Colonic mucosa (tissue), 4 donors: ENCODE data around the gene B4GALNT3. TPM values are rescaled to one million over a fixed set of nuclear protein-coding genes. Genes with fewer than 3 reads are reported as not detected.

Source experiments
- DNase-seq: peaks from one replicate; pipeline ENCODE4 v3.0.0-alpha.2; 2020
- H3K27ac ChIP-seq: fragments of 200-600 bp; one replicate; pipeline ENCODE4 v1.8.0; 2021
- H3K27me3 ChIP-seq: fragments of 200-600 bp; one replicate; pipeline ENCODE4 v1.8.0; 2021
- H3K36me3 ChIP-seq: fragments of 200-600 bp; one replicate; pipeline ENCODE4 v1.8.0; 2021
- H3K4me1 ChIP-seq: fragments of 200-600 bp; one replicate; pipeline ENCODE4 v1.8.0; 2021; ENCODE audit warnings: mild to moderate bottlenecking
- H3K4me3 ChIP-seq: fragments of 200-600 bp; one replicate; pipeline ENCODE4 v1.8.0; 2021
- H3K9ac ChIP-seq, 2 donors: one replicate each; pipeline ENCODE4 v1.7.0; 2013; ENCODE audit warnings: control low read depth in 2 of 2, low read depth in 2 of 2, low read length in 2 of 2
- H3K9me3 ChIP-seq: fragments of 200-600 bp; one replicate; pipeline ENCODE4 v1.8.0; 2021
- intact Hi-C: fragments of 100-400 bp; cut with DNase I; formaldehyde crosslinking; loops from one replicate; pipeline ENCODE4 v1.14.1; 2022
- total RNA-seq, 2 donors: library from RNA; stranded (reverse); fragmentation: NEBNext Ultra II Directional in 1 of 2; extraction: Animal tissue kit (Norgen Biotek cat#: 25700) in 1 of 2; gene quantifications; one replicate each; pipeline ENCODE4 v1.2.1, GENCODE V29; 2021
- TF ChIP-seq, protein P1 (sequence below): fragments of 200-600 bp; IDR thresholded peaks from one replicate; pipeline ENCODE4 v1.8.0; 2022; ENCODE audit warnings: antibody characterized with exemption, mild to moderate bottlenecking
- donor health status: healthy.
- donor health status: DM: no; HTN: no; CAD: no.
- donor health status: DM: no; HTN: no; CAD: no.

The B4GALNT3 gene
- total RNA-seq, 2 donors from 2014 or later, result 73.7 to 84.0 TPM

DNA sequence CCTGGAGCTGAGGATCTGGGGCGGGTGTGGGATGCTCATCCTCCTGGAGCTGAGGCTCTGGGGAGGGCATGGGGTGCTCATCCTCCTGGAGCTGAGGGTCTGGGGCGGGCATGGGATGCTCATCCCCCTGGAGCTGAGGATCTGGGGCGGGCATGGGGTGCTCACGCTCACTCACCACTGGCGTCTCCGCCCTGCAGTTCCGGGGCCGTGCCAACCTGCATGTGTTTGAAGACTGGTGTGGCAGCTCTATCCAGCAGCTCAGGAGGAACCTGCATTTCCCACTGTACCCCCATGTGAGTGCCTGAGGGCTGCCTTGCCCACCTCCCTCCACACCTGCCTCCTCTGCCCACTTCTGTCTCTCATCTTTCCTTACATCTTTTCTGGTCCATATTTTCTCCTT is 84.4 kb downstream of the B4GALNT3 start:
- intact Hi-C loops, result no loop called here
- TF ChIP-seq, protein P1, sequence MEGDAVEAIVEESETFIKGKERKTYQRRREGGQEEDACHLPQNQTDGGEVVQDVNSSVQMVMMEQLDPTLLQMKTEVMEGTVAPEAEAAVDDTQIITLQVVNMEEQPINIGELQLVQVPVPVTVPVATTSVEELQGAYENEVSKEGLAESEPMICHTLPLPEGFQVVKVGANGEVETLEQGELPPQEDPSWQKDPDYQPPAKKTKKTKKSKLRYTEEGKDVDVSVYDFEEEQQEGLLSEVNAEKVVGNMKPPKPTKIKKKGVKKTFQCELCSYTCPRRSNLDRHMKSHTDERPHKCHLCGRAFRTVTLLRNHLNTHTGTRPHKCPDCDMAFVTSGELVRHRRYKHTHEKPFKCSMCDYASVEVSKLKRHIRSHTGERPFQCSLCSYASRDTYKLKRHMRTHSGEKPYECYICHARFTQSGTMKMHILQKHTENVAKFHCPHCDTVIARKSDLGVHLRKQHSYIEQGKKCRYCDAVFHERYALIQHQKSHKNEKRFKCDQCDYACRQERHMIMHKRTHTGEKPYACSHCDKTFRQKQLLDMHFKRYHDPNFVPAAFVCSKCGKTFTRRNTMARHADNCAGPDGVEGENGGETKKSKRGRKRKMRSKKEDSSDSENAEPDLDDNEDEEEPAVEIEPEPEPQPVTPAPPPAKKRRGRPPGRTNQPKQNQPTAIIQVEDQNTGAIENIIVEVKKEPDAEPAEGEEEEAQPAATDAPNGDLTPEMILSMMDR, result no peak
- H3K27ac ChIP-seq, result no peak overlapping the region
- H3K9me3 ChIP-seq, result no peaks in the 10 kb centered on the region
- H3K9ac ChIP-seq, result no peak overlapping the region
- H3K4me1 ChIP-seq, result peaks cover 7% of the 10 kb centered on the region
- no peak overlapping the region for H3K4me3 ChIP-seq
- H3K27me3 ChIP-seq, result no peaks in the 10 kb centered on the region
- DNase-seq, result no peak
- no peaks in the 10 kb centered on the region for H3K36me3 ChIP-seq

DNA sequence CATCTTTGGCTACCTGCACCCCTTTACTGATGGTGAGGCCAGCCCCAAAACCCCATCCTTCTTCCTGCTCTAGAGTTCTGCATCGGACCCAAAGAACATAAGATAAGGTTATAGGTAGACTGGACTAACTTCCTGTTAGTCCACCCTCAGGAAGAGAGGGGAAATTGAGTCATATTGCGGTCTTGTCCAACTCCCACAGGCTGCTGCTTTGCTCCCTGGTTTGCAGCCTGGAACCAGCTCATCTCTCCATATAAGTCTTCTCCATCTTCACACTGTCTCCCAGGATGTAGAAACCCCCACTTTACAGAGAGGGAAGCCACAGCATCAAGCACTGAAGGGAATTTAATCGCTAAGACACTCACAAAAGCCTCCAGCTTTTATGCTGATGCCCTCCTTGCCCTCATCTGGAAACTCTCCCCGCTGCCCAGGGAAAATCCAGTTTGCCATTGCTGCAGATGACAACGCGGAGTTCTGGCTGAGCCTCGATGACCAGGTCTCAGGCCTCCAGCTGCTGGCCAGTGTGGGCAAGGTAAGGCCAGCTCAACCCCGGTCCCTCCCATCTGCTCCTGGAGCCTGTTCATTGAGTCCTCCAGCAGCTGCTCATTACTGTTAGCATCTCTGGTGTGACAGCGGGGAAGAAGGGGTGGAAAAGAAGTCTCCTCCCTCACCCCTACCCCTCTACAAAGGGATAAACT is 85.3 kb downstream of the B4GALNT3 start:
- intact Hi-C loops, result loop anchor here (5.0 kb wide), 1 partner anchor 93 kb away; no protein-coding TSS in a partner anchor
- Histone ChIP-seq H3K27ac (no peak overlapping the region), H3K9me3 (no peaks in the 10 kb centered on the region), H3K9ac (no peak overlapping the region), H3K4me3 (no peak overlapping the region), H3K4me1 (peaks cover 4% of the 10 kb centered on the region), H3K36me3 (no peaks in the 10 kb centered on the region), H3K27me3 (no peaks in the 10 kb centered on the region)
- TF ChIP-seq, protein P1, result no peak
- DNase-seq, result no peak

DNA sequence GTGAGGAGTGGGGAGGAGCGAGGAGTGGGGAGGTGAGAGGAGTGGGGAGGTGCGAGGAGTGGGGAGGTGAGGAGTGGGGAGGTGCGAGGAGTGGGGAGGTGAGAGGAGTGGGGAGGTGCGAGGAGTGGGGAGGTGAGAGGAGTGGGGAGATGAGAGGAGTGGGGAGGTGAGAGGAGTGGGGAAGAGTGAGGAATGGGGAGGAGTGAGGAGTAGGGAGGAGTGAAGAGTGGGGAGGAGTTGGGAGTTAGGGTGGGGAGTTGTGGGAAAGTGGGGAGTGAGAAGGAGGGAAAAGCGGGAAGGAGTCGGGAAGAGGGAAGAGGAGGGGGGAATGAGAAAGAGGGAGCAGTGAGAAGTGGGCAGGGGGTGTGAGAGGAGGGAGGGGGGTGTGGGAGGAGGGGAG is 86.1 kb downstream of the B4GALNT3 start:
- Histone ChIP-seq H3K4me1 (peaks cover 4% of the 10 kb centered on the region), H3K27ac (no peak overlapping the region), H3K9me3 (no peaks in the 10 kb centered on the region), H3K4me3 (no peak overlapping the region), H3K27me3 (no peaks in the 10 kb centered on the region), H3K36me3 (no peaks in the 10 kb centered on the region), H3K9ac (no peak overlapping the region)
- TF ChIP-seq, protein P1, result no peak
- intact Hi-C loops, result loop anchor here (5.0 kb wide), 1 partner anchor 94 kb away; no protein-coding TSS in a partner anchor
- no peak for DNase-seq

DNA sequence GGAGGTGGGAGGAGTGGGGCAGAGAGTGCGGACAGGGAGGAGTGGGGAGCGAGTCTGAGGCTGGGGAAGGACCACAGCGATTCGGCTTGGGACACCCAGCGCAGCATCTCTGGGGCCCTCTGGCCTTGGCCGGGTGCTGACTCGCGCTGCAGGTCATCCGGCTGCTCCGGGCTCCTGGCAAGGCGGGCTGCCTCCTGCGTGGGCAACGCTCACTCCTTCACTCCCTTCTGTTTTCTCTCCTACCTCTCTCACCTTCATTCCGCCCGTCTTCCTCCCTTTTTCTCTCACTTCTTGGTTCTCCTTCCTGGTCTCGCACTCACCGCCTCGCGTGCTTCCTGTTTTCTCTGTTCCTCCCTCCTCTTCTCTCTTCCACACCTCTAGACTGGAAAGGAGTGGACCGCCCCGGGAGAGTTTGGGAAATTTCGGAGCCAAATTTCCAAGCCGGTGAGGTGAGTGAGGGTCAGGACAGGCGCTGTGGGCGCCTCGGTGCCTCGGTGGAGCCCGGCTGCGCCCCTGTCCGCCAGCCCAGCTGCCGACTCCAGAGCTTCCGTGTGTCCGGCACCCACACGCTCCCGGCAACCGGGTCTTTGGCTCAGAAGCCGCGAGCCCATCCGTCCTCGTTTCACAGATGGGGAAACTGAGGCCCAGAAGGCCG is 86.7 kb downstream of the B4GALNT3 start:
- no peak overlapping the region for H3K4me3 ChIP-seq
- TF ChIP-seq, protein P1, result no peak
- peaks cover under 1% of the 10 kb centered on the region for H3K4me1 ChIP-seq
- intact Hi-C loops, result loop anchor here (5.0 kb wide), 1 partner anchor 94 kb away; no protein-coding TSS in a partner anchor
- no peak for DNase-seq
- no peak overlapping the region for H3K27ac ChIP-seq
- no peaks in the 10 kb centered on the region for H3K9me3 ChIP-seq
- no peaks in the 10 kb centered on the region for H3K27me3 ChIP-seq
- H3K9ac ChIP-seq, result no peak overlapping the region
- no peaks in the 10 kb centered on the region for H3K36me3 ChIP-seq

DNA sequence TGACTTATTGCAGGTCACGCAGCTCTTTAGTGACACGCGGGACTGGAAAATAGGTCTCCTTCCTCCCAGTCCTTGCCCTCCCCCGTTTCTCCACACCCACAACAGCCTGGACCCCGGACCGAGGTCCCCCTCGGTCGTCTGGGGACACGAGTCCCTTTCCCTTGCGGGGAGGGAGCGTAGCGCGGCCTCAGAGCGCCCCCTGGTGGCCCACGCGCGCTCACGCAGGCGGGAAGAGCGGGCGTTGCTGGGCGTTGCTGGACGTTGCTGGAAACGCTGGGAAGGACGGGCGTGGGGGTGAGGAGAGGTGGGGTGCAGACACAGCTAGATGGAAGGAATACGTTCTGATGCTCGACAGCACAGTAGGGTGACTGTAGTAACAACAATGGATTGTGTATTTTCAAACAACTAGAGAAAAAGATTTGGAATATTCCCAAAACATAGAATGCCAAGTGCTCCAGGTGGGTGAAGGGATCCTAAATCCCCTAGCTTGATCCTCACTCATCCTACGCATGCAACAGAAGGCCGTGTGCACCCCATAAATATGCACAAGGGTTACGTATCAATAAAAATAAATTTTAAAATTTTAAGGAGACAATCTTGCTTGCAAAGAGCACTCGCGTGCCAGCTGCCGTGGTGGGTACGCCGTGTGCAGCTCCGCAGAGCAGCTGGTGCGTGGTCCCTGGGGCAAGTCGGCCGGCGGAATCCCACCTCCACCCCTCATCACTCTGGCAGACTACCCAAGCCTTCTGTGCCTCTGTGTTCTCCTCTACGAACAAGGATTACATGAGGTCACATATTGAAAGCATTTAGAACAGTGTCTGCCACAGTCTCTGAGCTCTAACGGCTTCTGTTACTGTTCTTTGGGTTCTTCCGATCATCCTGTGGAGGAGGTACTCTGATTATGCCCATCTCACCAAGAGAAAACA is 87.4 kb downstream of the B4GALNT3 start:
- no peak overlapping the region for H3K4me3 ChIP-seq
- no peaks in the 10 kb centered on the region for H3K36me3 ChIP-seq

More for the DNA sequence above, 87.4 kb downstream of the B4GALNT3 start:
- peak; percentile 73 for DNase-seq
- Histone ChIP-seq H3K9ac (peak overlapping the region in 1 of 2 donors; percentile 30), H3K27me3 (no peaks in the 10 kb centered on the region), H3K4me1 (no peaks in the 10 kb centered on the region), H3K27ac (no peak overlapping the region), H3K9me3 (no peaks in the 10 kb centered on the region)
- intact Hi-C loops, result loop anchor here (5.0 kb wide), 1 partner anchor 95 kb away; no protein-coding TSS in a partner anchor
- TF ChIP-seq, protein P1, result peak; percentile 99
